Astrocyte (in vitro differentiated cells and primary cell): ENCODE results near the gene FAM227B.

ENCODE experiments used
- EZH2 ChIP-seq: IDR thresholded peaks from 2 replicates; pipeline ENCODE4 v1.6.1; 2012; ENCODE audit warnings: mild to moderate bottlenecking, low read length, inconsistent platforms; ENCODE audit not compliant: insufficient read depth
- TF ChIP-seq, protein P1 (sequence below): IDR thresholded peaks from 2 replicates; pipeline ENCODE4 v1.5.1; 2011; ENCODE audit warnings: low read depth, mild to moderate bottlenecking, inconsistent platforms, low read length, moderate library complexity; ENCODE audit not compliant: insufficient read depth

DNA sequence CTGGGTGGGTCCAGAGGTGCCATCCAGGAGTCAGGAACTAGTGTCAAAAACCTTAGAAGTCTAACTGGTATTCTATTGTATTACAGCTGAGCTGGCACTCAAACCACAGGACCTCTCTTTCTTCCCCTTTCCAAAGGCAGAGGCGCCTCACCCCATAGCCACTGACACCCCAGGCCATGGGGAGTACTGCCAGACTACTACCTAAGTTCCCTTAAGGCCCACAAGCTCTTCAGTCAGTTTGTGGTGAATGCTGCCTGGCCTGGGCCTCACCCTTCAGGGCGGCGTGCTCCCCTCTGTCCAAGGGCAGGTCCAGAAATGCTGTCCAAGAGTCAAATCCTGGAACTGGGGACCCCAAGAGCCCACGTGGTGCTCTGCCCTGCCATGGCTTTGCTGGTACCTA is 240.6 kb downstream of the FAM227B start:
- TF ChIP-seq, protein P1, sequence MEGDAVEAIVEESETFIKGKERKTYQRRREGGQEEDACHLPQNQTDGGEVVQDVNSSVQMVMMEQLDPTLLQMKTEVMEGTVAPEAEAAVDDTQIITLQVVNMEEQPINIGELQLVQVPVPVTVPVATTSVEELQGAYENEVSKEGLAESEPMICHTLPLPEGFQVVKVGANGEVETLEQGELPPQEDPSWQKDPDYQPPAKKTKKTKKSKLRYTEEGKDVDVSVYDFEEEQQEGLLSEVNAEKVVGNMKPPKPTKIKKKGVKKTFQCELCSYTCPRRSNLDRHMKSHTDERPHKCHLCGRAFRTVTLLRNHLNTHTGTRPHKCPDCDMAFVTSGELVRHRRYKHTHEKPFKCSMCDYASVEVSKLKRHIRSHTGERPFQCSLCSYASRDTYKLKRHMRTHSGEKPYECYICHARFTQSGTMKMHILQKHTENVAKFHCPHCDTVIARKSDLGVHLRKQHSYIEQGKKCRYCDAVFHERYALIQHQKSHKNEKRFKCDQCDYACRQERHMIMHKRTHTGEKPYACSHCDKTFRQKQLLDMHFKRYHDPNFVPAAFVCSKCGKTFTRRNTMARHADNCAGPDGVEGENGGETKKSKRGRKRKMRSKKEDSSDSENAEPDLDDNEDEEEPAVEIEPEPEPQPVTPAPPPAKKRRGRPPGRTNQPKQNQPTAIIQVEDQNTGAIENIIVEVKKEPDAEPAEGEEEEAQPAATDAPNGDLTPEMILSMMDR: no peak
- TF ChIP-seq EZH2: no peak
